ENCODE results near the gene NR2C2AP. TPM values are rescaled to one million over a fixed set of nuclear protein-coding genes. Genes with fewer than 3 reads are reported as not detected.

Gene NR2C2AP
- total and polyA plus RNA-seq, 2 of the 13 experiments (the other 11 are each of a cell fraction or from before 2014, with no cell fraction given) = 12.2 to 26.8 TPM

DNA sequence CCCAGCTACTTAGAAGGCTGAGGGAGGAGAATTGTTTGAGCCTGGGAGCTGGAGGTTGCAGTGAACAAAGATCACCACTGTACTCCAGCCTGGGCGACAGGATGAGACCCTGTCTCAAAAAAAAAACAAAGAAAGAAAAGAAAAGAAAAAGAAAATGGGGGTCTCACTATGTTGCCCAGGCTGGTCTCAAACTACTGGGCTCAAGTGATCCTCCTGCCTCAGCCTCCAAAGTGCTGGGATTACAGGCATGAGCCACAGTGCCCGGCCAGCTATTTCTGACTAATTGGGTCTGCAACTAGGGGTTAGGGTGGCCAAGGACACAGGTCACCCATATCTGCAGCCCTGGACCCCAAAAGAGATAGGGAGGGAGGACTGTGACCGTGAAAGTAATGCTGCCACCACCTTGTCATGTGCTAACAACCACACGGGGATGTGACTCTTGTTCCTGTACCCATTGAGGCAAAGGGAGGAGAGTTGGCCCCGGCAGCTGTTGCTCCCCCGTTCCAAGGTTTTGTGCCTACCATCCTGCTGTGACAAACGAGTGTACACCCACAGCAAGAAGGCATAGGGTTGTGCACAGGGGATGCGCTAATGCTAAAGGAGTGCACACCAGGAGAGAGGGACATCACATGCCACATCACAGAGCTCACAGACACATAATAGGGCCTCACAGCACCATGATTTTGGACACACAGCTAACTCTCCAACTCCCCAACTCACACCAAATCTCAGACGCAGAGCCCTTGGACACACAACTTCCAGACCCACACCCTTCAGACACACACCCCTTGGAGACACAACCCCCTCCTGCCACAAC, 33.8 kb downstream of the NR2C2AP start:
- H2AFZ ChIP-seq (ENCODE audit: low read length) = no peak overlapping the region
- no peaks in the 10 kb centered on the region for H3K9me3 ChIP-seq (ENCODE audit: low read length)
- no peaks in the 10 kb centered on the region for H3K36me3 ChIP-seq (replicated peaks in 1 of 2; ENCODE audit: control insufficient read depth in 1 of 2, insufficient read depth in 2 of 2, low read length in 2 of 2)
- DNase-seq (ENCODE audit: low spot score) = no peak
- BruUV-seq (replicated peaks) = TSS peak; percentile 63
- ChIA-PET POLR2A (interaction anchor here (0.6 to 1.4 kb wide), 5 partner anchors 12 to 618 kb away, joined by 3 to 11 read pairs (median 3); partner anchors contain the start of gene NR2C2AP), CTCF (ENCODE audit: low intra/inter-chr PET ratio, low total read pairs) (no interaction called here)
- in situ Hi-C loops (cut with HindIII; ENCODE audit: extremely low pct_ligation_motif_present, low pct_unique_long_range_greater_than_20kb) (no loop called here), intact Hi-C loops (cut with micrococcal nuclease; ENCODE audit: unreplicated experiment) (loop anchor here (5.0 kb wide), 1 partner anchor 32 kb away; the partner anchor contains the start of gene TMEM161A)
- peak overlapping the region; percentile 92 for H3K4me2 ChIP-seq (ENCODE audit: low read depth, low read length)
- H3K4me1 ChIP-seq (ENCODE audit: insufficient read depth, low read length) = peaks cover 57% of the 10 kb centered on the region
- no peak for FAIRE-seq
- 47% methylated on average over 7 of the region's 9 CpGs for WGBS (ENCODE audit: low lambda C conversion rate)
- peak; percentile 81 for TF ChIP-seq ZNF770 (CRISPR knock-in tag; IDR thresholded peaks at IDR 0.05)
- TF ChIP-seq ZBTB7B (CRISPR knock-in tag; IDR thresholded peaks at IDR 0.05) = 0 out of 2 replicates have a peak, but pooled peaks have one; percentile 11
- TF ChIP-seq TOPORS (CRISPR knock-in tag; IDR thresholded peaks at IDR 0.05) = no peak
- no peak for TF ChIP-seq SRY (CRISPR knock-in tag; IDR thresholded peaks at IDR 0.05)
- 0 out of 2 replicates have a peak, but pooled peaks have one; percentile 37 for TF ChIP-seq ZNF296 (CRISPR knock-in tag; conservative IDR thresholded peaks at IDR 0.05)
- no peak for TF ChIP-seq ZNF205 (CRISPR knock-in tag; IDR thresholded peaks at IDR 0.05)
- TF ChIP-seq DZIP1 (CRISPR knock-in tag; IDR thresholded peaks at IDR 0.05) = 0 out of 2 replicates have a peak, but pooled peaks have one; percentile 34
- TF ChIP-seq ELF3 (CRISPR knock-in tag; IDR thresholded peaks at IDR 0.05) = no peak
- peak; percentile 83 for TF ChIP-seq ZNF121 (CRISPR knock-in tag; IDR thresholded peaks at IDR 0.05)
- TF ChIP-seq ZNF619 (CRISPR knock-in tag; IDR thresholded peaks at IDR 0.05) = 0 out of 2 replicates have a peak, but pooled peaks have one; percentile 35
- H4K20me1 ChIP-seq (ENCODE audit: insufficient read depth, low read length) = no peaks in the 10 kb centered on the region
- H3K79me2 ChIP-seq (ENCODE audit: insufficient read depth, low read length) = no peaks in the 10 kb centered on the region
- H3K4me3 ChIP-seq (replicated peaks in 1 of 3; ENCODE audit: insufficient read depth in 1 of 3, low read depth in 2 of 3, low read length in 3 of 3) = peak overlapping the region; percentile 35 to 70 (median 54); a peak in 5 of 6 replicates
- H3K9ac ChIP-seq (ENCODE audit: insufficient read depth, low read depth, low read length) = peak overlapping the region; percentile 53
- H3K27me3 ChIP-seq (ENCODE audit: control insufficient read depth in 1 of 2, insufficient read depth in 2 of 2, low read length in 2 of 2) = no peaks in the 10 kb centered on the region
- no peak overlapping the region for H3K27ac ChIP-seq (ENCODE audit: extremely low read length, insufficient read depth, low read length)
- peak; percentile 17 for ATAC-seq

All from HepG2 (cell line).